Activated naive CD8-positive, alpha-beta T cell treated with anti-CD3 and anti-CD28 coated beads, Interleukin-2, amount 50 U/mL, for 24 hours (primary cell): ENCODE results near the gene TAF3.
A peak's percentile ranks its signal among the peaks of the same experiment; 100 is the strongest.

ENCODE experiments used
- ATAC-seq: fragments of 150-1000 bp; cut with Tn5 transposase; one replicate; pipeline ENCODE4 v1.10.0; 2021
- DNase-seq: peaks from one replicate; pipeline ENCODE4 v3.0.0; 2021
- H3K27ac Mint-ChIP-seq: one replicate; pipeline ENCODE4 v1.8.0; 2021; ENCODE audit warnings: mild to moderate bottlenecking, mixed read lengths
- H3K27me3 Mint-ChIP-seq: one replicate; pipeline ENCODE4 v1.8.0; 2021; ENCODE audit warnings: mixed read lengths
- H3K36me3 Mint-ChIP-seq: one replicate; pipeline ENCODE4 v1.8.0; 2021; ENCODE audit warnings: low read depth, mixed read lengths
- H3K4me1 Mint-ChIP-seq: one replicate; pipeline ENCODE4 v1.8.0; 2021; ENCODE audit warnings: mixed read lengths
- H3K4me3 Mint-ChIP-seq: one replicate; pipeline ENCODE4 v1.8.0; 2021; ENCODE audit warnings: mild to moderate bottlenecking, moderate library complexity, mixed read lengths
- H3K9me3 Mint-ChIP-seq: one replicate; pipeline ENCODE4 v1.8.0; 2021; ENCODE audit warnings: mixed read lengths

Gene TAF3

GRCh38 chr10:8055420-8056349 is 237.4 kb downstream of the TAF3 start:
- H3K27ac Mint-ChIP-seq, result peak overlapping the region; percentile 96
- H3K36me3 Mint-ChIP-seq, result peaks cover 40% of the 10 kb centered on the region
- peaks cover 61% of the 10 kb centered on the region for H3K4me1 Mint-ChIP-seq
- ATAC-seq, result no peak
- DNase-seq, result peak; percentile 49
- H3K27me3 Mint-ChIP-seq, result peaks cover 19% of the 10 kb centered on the region
- H3K9me3 Mint-ChIP-seq, result no peaks in the 10 kb centered on the region
- peak overlapping the region; percentile 88 for H3K4me3 Mint-ChIP-seq

- H3K9me3 Mint-ChIP-seq, result no peaks in the 10 kb centered on the region
- peaks cover 19% of the 10 kb centered on the region for H3K27me3 Mint-ChIP-seq
- peak overlapping the region; percentile 96 for H3K27ac Mint-ChIP-seq
- H3K4me3 Mint-ChIP-seq, result peak overlapping the region; percentile 88
- H3K36me3 Mint-ChIP-seq, result peaks cover 43% of the 10 kb centered on the region
- peaks cover 68% of the 10 kb centered on the region for H3K4me1 Mint-ChIP-seq
- DNase-seq (no peak), ATAC-seq (no peak)
Observed at GRCh38 chr10:8056378-8056777, 238.1 kb downstream of the TAF3 start.

- H3K27me3 Mint-ChIP-seq, result peaks cover 17% of the 10 kb centered on the region
- ATAC-seq (peak; percentile 12), DNase-seq (peak; percentile 55)
- peak overlapping the region; percentile 88 for H3K4me3 Mint-ChIP-seq
- H3K4me1 Mint-ChIP-seq, result peaks cover 71% of the 10 kb centered on the region
- peak overlapping the region; percentile 96 for H3K27ac Mint-ChIP-seq
- peaks cover 44% of the 10 kb centered on the region for H3K36me3 Mint-ChIP-seq
- H3K9me3 Mint-ChIP-seq, result no peaks in the 10 kb centered on the region
Observed at GRCh38 chr10:8056871-8057331, 238.6 kb downstream of the TAF3 start.

GRCh38 chr10:8057636-8058273 is 239.4 kb downstream of the TAF3 start:
- no peak for DNase-seq
- Mint-ChIP-seq H3K27ac (no peak overlapping the region), H3K4me1 (peaks cover 71% of the 10 kb centered on the region), H3K36me3 (peaks cover 53% of the 10 kb centered on the region), H3K4me3 (peak overlapping the region; percentile 88), H3K27me3 (peaks cover 9% of the 10 kb centered on the region), H3K9me3 (no peaks in the 10 kb centered on the region)
- ATAC-seq, result no peak

GRCh38 chr10:8058274-8059111 is 240.2 kb downstream of the TAF3 start:
- Mint-ChIP-seq H3K27me3 (peaks cover 4% of the 10 kb centered on the region), H3K36me3 (peaks cover 55% of the 10 kb centered on the region), H3K27ac (peak overlapping the region; percentile 59), H3K4me3 (peak overlapping the region; percentile 88), H3K9me3 (no peaks in the 10 kb centered on the region), H3K4me1 (peaks cover 74% of the 10 kb centered on the region)
- DNase-seq (no peak), ATAC-seq (no peak)

- H3K36me3 Mint-ChIP-seq, result peaks cover 62% of the 10 kb centered on the region
- H3K27ac Mint-ChIP-seq, result peak overlapping the region; percentile 96
- H3K4me1 Mint-ChIP-seq, result peaks cover 80% of the 10 kb centered on the region
- no peaks in the 10 kb centered on the region for H3K9me3 Mint-ChIP-seq
- peaks cover 4% of the 10 kb centered on the region for H3K27me3 Mint-ChIP-seq
- ATAC-seq, result no peak
- H3K4me3 Mint-ChIP-seq, result peak overlapping the region; percentile 88
- DNase-seq, result no peak
Observed at GRCh38 chr10:8059191-8059936, 241.1 kb downstream of the TAF3 start.

GRCh38 chr10:8060010-8060703 is 241.9 kb downstream of the TAF3 start:
- H3K4me1 Mint-ChIP-seq, result peaks cover 84% of the 10 kb centered on the region
- H3K27ac Mint-ChIP-seq, result peak overlapping the region; percentile 96
- peak; percentile 57 for ATAC-seq
- H3K4me3 Mint-ChIP-seq, result peak overlapping the region; percentile 88
- H3K36me3 Mint-ChIP-seq, result peaks cover 65% of the 10 kb centered on the region
- no peaks in the 10 kb centered on the region for H3K9me3 Mint-ChIP-seq
- DNase-seq, result peak; percentile 70
- peaks cover 4% of the 10 kb centered on the region for H3K27me3 Mint-ChIP-seq

- Mint-ChIP-seq H3K27ac (peak overlapping the region; percentile 96), H3K4me1 (peaks cover 90% of the 10 kb centered on the region), H3K9me3 (no peaks in the 10 kb centered on the region), H3K36me3 (peaks cover 68% of the 10 kb centered on the region), H3K27me3 (peaks cover 4% of the 10 kb centered on the region), H3K4me3 (peak overlapping the region; percentile 88)
- DNase-seq (no peak), ATAC-seq (no peak)
Observed at GRCh38 chr10:8060704-8061121, 242.4 kb downstream of the TAF3 start.

GRCh38 chr10:8061274-8062211 is 243.2 kb downstream of the TAF3 start:
- H3K27ac Mint-ChIP-seq, result peak overlapping the region; percentile 96
- H3K9me3 Mint-ChIP-seq, result no peaks in the 10 kb centered on the region
- ATAC-seq, result peak; percentile 52
- H3K4me1 Mint-ChIP-seq, result peaks cover 95% of the 10 kb centered on the region
- peak overlapping the region; percentile 88 for H3K4me3 Mint-ChIP-seq
- DNase-seq, result peak; percentile 71
- H3K36me3 Mint-ChIP-seq, result peaks cover 73% of the 10 kb centered on the region
- H3K27me3 Mint-ChIP-seq, result peaks cover 4% of the 10 kb centered on the region

GRCh38 chr10:8063128-8063908 is 245.0 kb downstream of the TAF3 start:
- Mint-ChIP-seq H3K27me3 (peaks cover 4% of the 10 kb centered on the region), H3K9me3 (no peaks in the 10 kb centered on the region), H3K4me1 (peaks cover 96% of the 10 kb centered on the region), H3K36me3 (peaks cover 83% of the 10 kb centered on the region), H3K4me3 (no peak overlapping the region), H3K27ac (peak overlapping the region; percentile 96)
- DNase-seq, result no peak
- ATAC-seq, result no peak

GRCh38 chr10:8063935-8064334 is 245.6 kb downstream of the TAF3 start:
- H3K9me3 Mint-ChIP-seq, result no peaks in the 10 kb centered on the region
- H3K4me3 Mint-ChIP-seq, result no peak overlapping the region
- DNase-seq (no peak), ATAC-seq (no peak)
- peaks cover 97% of the 10 kb centered on the region for H3K4me1 Mint-ChIP-seq
- no peak overlapping the region for H3K27ac Mint-ChIP-seq
- H3K27me3 Mint-ChIP-seq, result peaks cover 4% of the 10 kb centered on the region
- peaks cover 83% of the 10 kb centered on the region for H3K36me3 Mint-ChIP-seq

- Mint-ChIP-seq H3K9me3 (no peaks in the 10 kb centered on the region), H3K36me3 (peaks cover 84% of the 10 kb centered on the region), H3K4me1 (peaks cover 97% of the 10 kb centered on the region), H3K27ac (peak overlapping the region; percentile 25), H3K4me3 (peak overlapping the region; percentile 27), H3K27me3 (peaks cover 4% of the 10 kb centered on the region)
- no peak for ATAC-seq
- no peak for DNase-seq
Observed at GRCh38 chr10:8064436-8064835, 246.1 kb downstream of the TAF3 start.
